HG02973 (cell line): Measurements from ENCODE around the gene GHRL.

Source experiments
- ATAC-seq: cut with Tn5 transposase; IDR thresholded peaks from one replicate; pipeline ENCODE4 v1.9.1; 2021; ENCODE audit warnings: moderate library complexity; ENCODE audit not compliant: unreplicated experiment

Gene GHRL

DNA sequence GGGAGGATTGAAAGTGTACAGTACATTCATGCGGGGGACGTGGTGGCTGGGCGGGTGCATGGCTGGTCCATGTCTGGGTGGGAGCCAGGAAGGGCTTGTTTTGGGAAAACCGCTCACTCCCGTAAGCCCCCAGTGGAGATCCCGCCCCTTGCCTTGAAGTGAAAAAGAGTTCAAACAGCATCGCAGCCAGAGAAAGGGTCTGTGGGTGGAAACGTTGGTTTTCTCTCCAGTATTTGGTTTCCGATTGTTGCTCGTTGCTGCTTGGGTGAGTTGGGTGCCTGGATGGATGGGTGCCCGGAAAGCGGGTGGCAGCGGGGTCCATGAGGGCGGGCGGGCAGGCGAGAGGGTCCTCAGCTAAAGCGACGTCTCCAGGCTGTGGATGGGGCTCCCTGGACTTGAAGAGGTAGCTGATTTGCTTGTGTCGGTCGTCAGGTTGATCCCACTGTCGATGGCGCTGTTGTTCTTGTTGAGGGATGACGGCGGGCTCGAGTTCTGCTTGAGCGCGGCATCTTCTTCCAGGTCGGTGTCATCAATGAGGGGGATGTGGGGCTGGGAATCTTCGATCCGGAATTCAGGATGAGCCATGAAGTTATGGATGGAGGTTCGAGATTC is 35.8 kb upstream of the GHRL start:
- ATAC-seq, result no peak

DNA sequence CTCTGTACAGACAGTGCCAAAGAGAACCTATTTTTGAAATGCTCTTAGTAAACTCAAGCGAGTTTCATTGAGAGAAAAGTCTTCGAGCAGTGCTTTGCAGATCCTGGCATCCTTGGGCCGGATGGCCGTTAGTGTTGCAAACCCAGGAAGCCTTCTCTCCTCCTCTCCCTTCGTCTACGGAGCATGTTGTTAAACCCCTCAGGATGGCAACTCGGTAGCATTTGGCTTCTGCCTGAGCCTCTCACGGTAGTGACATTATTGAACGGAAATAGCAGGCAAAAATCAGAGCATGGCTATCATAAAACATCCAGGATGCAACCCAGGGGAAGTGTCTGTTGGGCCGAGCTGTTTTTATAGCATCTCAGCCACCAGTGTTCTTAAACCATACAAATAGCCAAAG is 34.8 kb upstream of the GHRL start:
- ATAC-seq, result no peak

DNA sequence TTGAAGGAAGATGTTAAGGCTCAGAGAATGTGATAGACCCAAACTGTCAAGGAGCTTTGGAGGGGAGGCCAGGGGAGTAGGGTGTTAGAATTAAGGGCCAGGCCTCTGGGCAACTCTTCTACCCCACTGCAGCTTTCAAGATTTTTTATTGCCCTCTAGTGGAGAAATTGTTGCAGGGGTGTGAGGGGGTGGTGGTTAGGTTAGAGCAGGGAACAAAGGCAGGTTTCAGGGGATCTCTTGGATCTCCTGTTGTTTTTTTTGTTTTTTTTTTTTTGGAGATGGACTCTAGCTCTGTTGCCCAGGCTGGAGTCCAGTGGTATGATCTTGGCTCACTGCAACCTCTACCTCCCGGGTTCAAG is 29.6 kb upstream of the GHRL start:
- ATAC-seq, result no peak

DNA sequence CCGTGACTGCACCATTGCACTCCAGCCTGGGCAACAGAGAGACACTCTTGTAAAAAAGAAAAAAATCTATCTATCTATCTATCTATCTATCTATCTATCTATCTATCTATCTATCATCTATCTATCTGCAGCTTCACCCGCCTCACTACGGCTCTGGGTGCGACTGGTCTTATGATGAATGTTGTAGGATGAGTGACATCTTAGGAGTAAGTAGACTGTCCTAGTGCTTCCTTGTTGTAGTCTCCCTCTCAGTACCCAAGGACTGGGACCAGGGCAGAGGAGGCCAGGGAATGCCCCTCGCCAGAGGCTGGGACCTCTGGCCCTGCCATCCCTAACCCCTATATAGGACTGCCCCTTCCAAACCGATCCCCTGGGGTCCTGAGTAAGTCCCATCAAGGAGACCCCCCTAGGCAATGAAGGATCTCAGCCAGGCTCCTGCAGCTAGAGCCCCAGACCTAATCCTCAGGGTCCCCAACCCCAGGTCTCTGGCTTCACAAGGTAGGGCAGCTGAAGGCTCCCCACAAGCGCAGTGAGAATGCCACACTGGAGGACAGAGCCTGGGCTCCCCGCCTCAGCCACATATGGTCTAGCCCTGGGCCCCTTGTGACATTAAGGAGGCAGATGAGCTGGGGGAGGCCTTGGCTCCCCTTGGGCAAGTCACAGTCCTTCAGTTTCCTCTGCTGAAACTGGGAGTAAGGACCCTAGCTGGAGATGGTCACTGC is 29.0 kb upstream of the GHRL start:
- no peak for ATAC-seq

DNA sequence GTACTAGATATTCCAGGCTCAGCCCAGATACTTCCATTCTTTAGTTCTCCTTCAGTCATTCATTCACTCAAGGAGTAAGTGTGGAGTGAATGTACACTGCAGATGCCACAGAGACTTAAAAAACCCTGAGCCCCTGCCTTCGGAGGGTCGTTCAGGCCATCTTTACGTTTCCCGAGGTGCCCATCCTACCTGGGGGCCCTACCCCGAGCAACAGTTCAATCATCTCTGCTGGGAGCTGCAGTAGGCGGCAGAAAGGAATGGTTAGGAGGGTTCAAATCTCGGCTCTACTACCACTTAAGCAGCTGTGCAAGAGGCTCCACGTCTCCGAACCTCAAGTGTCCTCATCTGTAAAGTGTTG is 27.6 kb upstream of the GHRL start:
- ATAC-seq, result no peak

DNA sequence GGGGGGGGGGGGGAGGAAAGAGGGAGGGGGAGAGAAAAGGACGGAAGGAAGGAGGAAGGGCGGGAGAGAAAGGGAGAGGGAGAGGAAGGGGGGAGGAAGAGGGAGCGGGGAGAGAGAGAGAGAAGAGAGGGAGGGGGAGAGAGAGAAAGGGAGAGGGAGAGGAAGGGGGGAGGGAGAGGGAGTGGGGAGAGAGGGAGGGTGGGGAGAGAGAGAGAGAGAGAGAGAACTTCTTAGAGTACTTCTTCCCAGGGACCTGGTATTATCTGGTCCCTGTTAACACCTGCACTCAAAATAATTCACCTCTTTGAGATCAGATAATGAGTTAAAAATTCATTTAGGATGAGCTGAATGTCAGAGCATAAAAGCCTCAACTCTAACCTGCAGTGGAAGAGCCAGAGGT is 27.1 kb upstream of the GHRL start:
- no peak for ATAC-seq

DNA sequence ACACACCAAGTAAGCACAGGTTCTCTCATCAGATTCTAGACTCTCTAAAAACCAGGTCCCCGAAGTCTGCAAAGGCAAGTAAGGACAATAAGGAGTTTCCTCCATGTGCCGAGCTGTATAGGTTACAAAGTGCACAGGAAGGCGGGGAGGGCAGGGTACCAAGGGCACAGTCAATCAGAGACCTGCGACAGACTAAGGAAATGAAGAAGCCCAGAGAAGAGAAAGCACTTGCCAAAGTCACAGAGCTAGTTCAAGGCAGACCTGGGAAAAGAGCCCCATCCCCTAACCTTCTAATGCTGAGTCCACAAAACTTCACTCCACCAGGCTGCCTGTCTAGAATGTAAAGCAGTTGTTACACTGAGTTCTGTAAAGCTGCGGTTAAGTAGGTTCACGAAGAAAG is 26.5 kb upstream of the GHRL start:
- ATAC-seq, result no peak

DNA sequence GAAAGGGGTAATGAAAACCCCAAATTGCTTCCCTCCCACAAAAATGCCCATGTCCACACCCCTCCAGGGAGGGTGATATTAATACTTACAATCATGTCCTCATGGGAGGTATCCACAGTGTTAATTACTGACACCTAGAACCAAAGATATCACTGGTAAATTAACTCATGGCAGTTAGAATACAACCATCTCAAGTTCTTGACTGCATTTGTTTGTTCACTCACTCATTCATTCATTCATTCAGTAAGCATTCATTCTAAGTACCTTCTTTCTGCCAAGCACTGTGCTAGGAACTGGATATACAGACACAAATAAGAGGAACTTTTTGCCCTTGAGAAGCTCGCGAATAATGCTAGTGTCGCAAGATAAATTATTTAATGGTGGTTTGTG is 25.2 kb upstream of the GHRL start:
- ATAC-seq, result no peak

DNA sequence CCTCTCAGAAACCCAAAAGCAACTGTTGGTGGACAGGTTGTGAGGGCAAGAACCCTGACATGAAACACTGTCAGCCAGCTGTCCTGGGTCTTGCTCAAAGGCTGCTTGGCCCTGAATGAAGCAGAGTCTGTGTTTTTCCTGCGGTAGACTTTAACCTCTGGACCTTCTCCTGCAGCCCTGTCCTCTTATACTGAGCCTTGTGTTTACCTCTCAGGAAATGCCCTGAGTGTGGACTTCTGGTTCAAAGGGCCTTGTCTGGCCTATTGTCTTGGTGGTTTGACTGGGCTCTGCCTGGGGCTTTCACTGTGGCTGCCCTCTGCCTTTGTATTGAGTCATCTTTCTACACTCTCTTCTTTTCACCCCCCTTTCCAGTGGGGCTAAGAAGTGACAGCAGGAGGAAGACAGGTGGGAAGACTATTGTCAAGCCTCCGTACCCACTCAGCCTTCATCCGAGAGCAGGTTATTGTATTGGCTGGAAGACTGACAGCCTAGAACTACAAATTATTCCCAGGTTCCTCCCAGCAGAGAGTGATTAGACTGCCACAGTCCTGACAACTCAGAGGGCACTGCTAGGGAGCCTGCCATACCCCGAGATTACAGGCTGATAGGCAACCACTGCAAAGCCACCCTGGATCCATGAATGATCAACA is 24.7 kb upstream of the GHRL start:
- no peak for ATAC-seq

DNA sequence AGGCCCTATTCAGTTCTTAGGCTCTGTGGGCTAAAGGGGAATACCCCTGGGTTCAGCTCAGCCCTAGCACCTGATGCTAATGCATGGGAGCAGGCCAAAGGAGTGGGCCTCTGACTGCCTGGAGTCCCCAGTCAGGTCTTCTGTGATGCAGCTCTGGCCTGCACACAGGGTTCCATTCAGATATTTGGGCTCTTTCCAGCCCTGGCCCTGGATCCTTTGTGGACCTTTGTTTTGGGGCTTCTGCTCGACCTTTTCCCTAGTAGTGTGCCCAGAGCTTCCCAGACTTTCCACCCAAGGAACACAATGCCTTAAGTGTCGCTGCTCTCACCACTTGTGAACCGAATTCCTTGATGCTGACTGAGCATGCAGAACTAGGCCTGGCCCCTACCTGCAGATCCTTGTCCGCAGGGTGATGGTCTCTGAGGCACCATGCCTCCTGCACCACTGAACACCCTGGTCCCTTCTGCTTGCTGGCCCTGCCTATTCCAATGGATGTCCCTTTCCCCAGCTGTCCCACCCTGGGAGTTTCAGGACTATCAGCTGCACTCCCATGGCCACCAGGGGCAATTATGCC is 23.1 kb upstream of the GHRL start:
- no peak for ATAC-seq

DNA sequence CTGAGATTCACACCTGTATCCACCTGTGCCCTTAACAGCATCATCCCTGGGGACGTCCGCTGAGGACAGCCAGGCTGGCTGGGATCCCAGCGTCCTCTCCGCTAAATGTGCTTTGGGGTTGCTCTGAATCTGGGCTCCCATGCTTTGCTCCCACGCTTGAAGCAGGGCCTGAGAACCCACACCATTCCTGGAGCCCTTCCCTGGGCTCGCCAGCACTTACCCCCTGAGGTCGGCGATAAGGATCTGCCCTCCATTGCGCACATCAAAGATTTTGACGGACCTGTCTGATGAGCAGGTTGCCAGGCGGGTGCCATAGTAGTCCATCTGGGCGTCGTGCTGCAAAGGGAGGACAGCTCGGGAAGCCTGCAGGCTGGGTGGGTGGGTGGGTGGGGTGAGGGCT is 22.4 kb upstream of the GHRL start:
- no peak for ATAC-seq

DNA sequence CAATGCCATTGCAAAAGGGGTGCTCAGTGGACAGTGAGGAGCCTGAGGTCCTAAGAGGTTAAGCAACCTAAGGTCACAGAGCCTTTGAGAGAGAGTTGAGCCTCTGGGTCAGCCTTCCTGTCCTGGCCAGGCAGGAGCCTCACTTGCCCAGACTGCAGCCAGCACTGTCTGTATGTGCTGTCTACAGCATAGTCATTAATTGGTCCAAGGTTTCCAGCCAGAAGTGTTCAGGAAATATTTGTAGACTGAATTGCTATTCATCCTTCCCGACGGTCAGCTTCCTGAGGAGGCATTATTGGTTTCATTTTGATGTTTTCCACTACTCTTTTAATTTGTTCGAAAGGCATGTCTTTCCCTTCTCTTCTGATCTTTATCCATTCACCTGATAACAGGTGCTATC is 20.1 kb upstream of the GHRL start:
- no peak for ATAC-seq

DNA sequence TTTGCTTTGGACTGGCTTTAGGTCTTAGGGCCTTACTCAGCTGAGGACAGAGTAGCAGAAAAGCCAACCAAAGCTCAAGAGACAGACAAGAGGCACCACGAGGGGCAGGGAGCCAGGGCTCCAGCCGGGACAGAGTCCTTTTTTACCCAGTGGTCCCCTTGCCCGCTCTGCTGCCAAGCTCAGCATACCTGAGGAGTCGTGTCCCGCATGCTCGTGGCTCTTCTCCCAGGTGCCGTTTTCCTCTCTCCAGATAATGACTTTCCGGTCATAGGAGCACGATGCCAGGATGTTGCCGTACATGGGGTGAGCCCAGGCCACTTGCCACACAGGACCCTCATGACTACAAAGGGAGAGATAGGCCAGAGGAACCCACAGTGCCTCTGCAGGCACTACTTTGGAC is 19.6 kb upstream of the GHRL start:
- no peak for ATAC-seq

DNA sequence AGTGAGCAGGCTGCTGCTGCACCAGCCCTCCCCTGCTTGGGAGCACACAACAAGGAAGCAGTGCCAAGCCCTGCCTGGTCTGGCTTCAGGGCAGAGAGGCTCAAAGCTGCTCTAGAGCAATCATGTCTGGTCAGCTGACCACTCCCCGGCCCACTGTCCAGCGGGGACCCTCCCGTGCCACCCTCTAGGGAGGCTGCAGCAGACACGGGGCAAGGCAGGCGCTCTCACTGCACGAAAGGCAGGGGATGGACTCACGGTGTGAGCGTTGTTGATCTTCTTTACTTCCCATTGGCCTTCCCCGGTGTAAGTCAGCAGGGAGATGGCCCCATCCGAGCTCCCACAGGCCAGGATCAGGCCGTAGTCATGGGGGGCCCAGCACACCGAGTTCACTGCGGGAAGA is 19.0 kb upstream of the GHRL start:
- ATAC-seq, result no peak

DNA sequence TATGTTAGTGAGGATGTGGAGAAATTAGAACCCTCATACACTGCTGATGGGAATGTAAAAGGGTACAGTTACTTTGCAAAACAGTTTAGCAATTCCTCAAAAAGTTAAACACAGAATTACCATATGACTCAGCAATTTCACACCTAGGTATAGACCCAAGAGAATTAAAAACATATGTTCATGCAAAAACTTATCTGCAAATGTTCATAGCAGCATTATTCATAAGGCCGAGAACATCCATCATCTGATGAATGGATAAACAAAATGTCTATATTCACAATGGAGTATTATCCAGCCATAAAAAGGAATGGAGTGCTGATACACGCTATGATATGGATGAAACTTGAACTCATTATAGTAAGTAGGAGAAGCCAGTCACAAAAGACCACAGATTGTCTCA is 17.8 kb upstream of the GHRL start:
- ATAC-seq, result no peak

DNA sequence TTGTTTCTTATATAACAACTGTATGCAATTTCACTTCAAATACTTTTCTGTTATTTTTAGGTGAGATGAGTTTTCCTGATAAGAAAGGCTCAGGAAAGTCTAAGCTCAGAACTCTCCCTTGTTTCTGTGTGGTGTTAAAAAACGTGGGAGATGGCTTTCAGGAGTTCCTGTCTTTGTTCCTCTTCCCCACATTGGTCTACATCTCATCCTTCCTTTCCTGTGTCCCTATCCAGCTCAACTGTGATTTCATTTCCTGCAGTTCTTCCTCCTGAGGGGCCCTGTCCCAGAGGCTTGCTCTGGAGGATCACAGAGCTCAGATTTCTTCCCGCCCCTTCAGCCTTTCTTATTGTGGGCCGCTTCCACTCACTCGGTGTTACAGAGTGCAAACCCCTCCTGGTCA is 17.0 kb upstream of the GHRL start:
- no peak for ATAC-seq

DNA sequence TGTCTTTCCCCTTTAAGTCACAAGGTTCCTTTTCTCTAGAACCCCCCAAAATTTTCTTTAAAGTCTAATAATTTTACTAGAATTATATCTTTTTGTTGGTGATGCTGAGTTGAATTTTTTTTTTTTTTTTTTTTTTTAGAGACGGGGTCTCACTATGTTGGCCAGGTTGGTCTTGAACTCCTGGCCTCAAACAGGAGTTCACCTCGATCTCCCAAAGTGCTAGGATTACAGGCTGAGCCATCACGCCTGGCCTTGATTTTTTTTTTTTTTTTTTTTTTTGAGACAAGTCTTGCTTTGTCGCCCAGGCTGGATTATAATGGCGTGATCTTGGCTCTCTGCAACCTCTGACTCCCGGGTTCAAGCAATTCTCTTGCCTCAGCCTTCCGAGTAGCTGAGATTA is 15.9 kb upstream of the GHRL start:
- no peak for ATAC-seq

DNA sequence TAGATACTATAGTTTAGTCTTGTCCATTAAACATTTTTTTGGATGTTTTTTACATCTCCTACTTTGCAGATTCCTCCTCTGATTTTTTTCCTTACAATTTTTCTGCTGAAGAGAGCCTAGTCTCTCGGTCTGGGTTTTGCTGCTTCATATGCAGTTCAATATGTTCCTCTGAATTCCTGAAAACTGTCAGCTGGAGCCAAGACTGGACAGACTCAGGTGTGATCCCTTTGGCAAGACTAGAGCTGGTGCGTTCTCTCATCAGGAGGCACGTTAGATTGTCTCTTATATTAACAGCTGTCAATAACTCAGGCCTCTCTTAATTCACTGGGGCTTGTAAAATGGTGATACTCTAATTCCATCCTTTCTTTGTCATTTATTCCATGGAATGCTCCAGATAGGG is 13.4 kb upstream of the GHRL start:
- ATAC-seq, result no peak

DNA sequence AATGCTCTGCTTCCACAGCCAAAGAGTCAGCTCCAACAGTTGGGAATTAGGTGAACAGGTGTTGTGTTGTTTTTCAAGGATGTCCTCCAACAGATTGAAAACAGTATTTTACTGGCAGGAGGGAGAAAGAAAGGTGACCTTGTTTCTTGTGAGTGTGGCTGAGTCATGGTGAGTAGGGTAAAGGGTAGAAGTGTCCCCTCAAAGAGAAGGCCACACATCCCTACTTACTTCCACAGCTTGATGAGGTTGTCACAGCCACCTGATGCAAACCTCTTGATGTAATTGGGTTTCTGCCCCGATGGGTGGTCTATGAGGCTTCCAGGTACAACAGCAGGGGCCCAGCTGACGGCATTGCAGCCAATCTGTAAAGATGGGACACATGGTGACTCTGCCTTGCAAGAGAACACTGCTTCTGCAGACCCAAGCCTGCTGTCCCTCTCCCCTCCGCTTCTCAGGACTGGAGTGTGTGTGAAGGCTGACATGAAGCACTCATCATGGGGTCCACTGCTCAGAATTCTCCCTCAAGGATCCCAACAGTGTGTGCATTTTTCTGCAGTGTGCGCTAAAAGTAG is 12.7 kb upstream of the GHRL start:
- no peak for ATAC-seq

DNA sequence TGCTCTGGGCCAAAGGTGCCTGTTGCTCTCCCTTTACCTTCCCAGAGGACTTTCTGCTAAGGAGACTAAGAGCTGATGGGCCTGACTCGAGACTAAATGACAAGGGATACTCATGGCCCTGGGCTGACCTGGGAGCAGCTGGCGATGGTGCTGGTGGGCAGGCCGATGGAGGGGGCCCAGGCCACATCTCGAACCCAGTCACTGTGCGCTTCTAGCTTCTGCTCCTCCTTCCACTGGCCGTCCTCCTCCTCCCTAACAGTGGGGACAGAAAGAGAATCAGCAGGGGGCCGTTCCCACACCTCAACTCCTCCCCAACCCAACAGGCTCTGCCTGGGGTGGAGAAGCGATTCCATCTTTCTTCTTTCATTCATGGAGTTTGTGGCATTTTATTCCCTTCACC is 12.2 kb upstream of the GHRL start:
- no peak for ATAC-seq

DNA sequence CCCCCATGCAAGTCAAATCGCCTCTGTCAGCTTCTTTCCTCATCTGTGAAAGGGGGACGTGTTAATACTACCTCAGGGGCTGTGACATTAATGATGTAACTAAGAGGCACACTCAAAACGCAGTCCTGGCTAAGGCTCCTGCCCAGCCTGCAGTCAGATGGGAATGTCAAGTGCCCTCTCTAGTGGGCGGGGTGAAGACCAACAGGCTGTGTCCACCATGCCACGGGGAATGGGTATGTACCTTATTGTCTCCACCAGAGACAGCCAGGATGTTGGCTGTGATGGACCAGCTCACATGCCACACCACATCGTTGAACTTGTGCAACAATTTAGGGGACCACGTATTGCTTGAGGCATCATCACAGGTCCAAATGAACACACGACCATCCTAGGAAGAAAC is 11.0 kb upstream of the GHRL start:
- ATAC-seq, result no peak

DNA sequence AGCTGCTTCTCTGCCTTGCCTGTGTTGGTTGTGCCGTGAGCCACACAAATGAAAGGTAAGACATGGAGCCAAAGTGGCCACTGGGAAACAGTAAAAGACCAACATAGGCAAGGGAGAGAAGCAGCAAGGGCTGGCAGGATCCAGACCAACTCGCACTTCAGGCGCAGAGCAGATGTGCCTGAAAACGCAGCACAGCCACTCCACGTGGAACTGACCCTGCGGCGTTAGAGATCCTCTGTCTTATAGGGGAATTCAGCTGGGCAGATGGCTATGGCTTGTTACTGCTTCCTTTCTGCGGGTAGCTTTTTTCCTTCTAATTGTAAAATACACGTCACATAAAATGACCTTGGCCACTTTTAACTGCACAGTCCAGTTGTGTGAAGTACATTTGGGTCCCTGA is 10.4 kb upstream of the GHRL start:
- ATAC-seq, result no peak
